HCT116 (cell line): ENCODE measurements around the gene NIN. TPM values are rescaled to one million over a fixed set of nuclear protein-coding genes. Genes with fewer than 3 reads are reported as not detected.

Experiments used
- ATAC-seq: fragments of 200-7000 bp; cut with Tn5 transposase; 2 replicates; pipeline ENCODE4 v1.9.1; 2020; ENCODE audit warnings: mild to moderate bottlenecking, moderate library complexity
- BruUV-seq: library from RNA; stranded (reverse); fragments of 400-500 nt; replicated peaks from 2 replicates; lab custom pipeline; 2021; lab: Mats Ljungman, UMichigan
- CTCF ChIA-PET: fragments of 300-600 bp; sonication (Branson Sonifier 250); formaldehyde crosslinking; loops from one replicate; lab custom pipeline; 2021; ENCODE audit warnings: antibody characterized with exemption; lab: Charles Lee
- POLR2A ChIA-PET: fragments of 300-600, 350-600 bp; sonication (Branson Sonifier 250); formaldehyde crosslinking; loops from one replicate; lab custom pipeline; 2021; ENCODE audit warnings: antibody characterized with exemption; lab: Charles Lee
- RAD21 ChIA-PET, 2 experiments: fragments of 300-600 bp; sonication (Branson Sonifier 250); formaldehyde crosslinking; loops; one replicate each; lab custom pipeline; 2023; ENCODE audit warnings: low total read pairs in 2 of 2; ENCODE audit not compliant: uncharacterized antibody in 2 of 2, unreplicated experiment in 2 of 2, low non-redundant PET in 1 of 2; lab: Charles Lee
- DNase-seq: peaks from one replicate; pipeline ENCODE4 v3.0.0-alpha.2; 2010; ENCODE audit warnings: low read depth, low spot score
- H2AFZ ChIP-seq: fragments of 200-600 bp; shearing (Covaris generic), sonication (generic); 2 replicates; pipeline ENCODE4 v1.6.1; 2017; ENCODE audit warnings: low read depth, mixed run types, mixed read lengths, antibody characterized with exemption, low read length; ENCODE audit not compliant: poor library complexity, severe bottlenecking
- H3K27ac ChIP-seq: 2 replicates; pipeline ENCODE4 v1.5.1; 2012; ENCODE audit warnings: low read depth, low read length
- H3K27me3 ChIP-seq: fragments of 200-600 bp; sonication (generic); 2 replicates; pipeline ENCODE4 v1.6.1; 2016; ENCODE audit warnings: mixed run types, low read length, mixed read lengths; ENCODE audit not compliant: insufficient read depth
- H3K36me3 ChIP-seq, 2 experiments: fragments of 200-500 bp in 1 of 2; fragments of 200-600 bp in 1 of 2; sonication (Bioruptor generic) in 1 of 2; sonication (generic) in 1 of 2; 2 replicates each; pipeline versions ENCODE4 v1.5.1 to v1.6.1; 2014 to 2016; ENCODE audit warnings: low read length in 2 of 2, inconsistent platforms in 1 of 2, mixed read lengths in 1 of 2, mixed run types in 1 of 2; ENCODE audit not compliant: insufficient read depth in 2 of 2, control insufficient read depth in 1 of 2
- H3K4me1 ChIP-seq, 2 experiments: fragments of 200-600 bp in 1 of 2; sonication (generic) in 1 of 2; 2 replicates each; pipeline versions ENCODE4 v1.5.1 to v1.6.1; 2012 to 2017; ENCODE audit warnings: low read length in 2 of 2, inconsistent platforms in 1 of 2, mild to moderate bottlenecking in 1 of 2, mixed read lengths in 1 of 2, mixed run types in 1 of 2, moderate library complexity in 1 of 2; ENCODE audit not compliant: insufficient read depth in 2 of 2, control insufficient read depth in 1 of 2
- H3K4me2 ChIP-seq: fragments of 200-600 bp; sonication (generic); 2 replicates; pipeline ENCODE4 v1.6.1; 2017; ENCODE audit warnings: mixed run types, low read length, mixed read lengths
- H3K4me3 ChIP-seq, 2 experiments: fragments of 200-600 bp in 1 of 2; sonication (generic) in 1 of 2; replicated peaks in 1 of 2; 2 replicates each; pipeline ENCODE4 v1.5.1; 2011 to 2016; ENCODE audit warnings: low read length in 2 of 2, control low read depth in 1 of 2, low read depth in 1 of 2, mild to moderate bottlenecking in 1 of 2, mixed read lengths in 1 of 2, mixed run types in 1 of 2
- H3K79me2 ChIP-seq: fragments of 200-600 bp; sonication (generic); 2 replicates; pipeline ENCODE4 v1.6.1; 2017; ENCODE audit warnings: mild to moderate bottlenecking, mixed run types, low read length, moderate library complexity, mixed read lengths; ENCODE audit not compliant: insufficient read depth
- H3K9ac ChIP-seq: fragments of 200-600 bp; sonication (generic); 2 replicates; pipeline ENCODE4 v1.6.1; 2016; ENCODE audit warnings: low read length, mixed read lengths
- H3K9me2 ChIP-seq: fragments of 200-600 bp; sonication (generic), shearing (Covaris generic); 2 replicates; pipeline ENCODE4 v1.6.1; 2017; ENCODE audit warnings: mixed run types, mild to moderate bottlenecking, moderate library complexity; ENCODE audit not compliant: insufficient read depth
- H3K9me3 ChIP-seq, 2 experiments: fragments of 200-500 bp in 1 of 2; fragments of 200-600 bp in 1 of 2; sonication (Bioruptor generic) in 1 of 2; sonication (generic) in 1 of 2; 2 replicates each; pipeline ENCODE4 v1.6.1; 2014 to 2017; ENCODE audit warnings: low read length in 2 of 2, mixed read lengths in 2 of 2, inconsistent platforms in 1 of 2, low read depth in 1 of 2, mild to moderate bottlenecking in 1 of 2, mixed run types in 1 of 2, moderate library complexity in 1 of 2; ENCODE audit not compliant: control insufficient read depth in 1 of 2, insufficient read depth in 1 of 2
- H4K20me1 ChIP-seq: fragments of 200-600 bp; sonication (generic), shearing (Covaris generic); 2 replicates; pipeline ENCODE4 v1.6.1; 2017; ENCODE audit warnings: mixed run types, mild to moderate bottlenecking, moderate library complexity; ENCODE audit not compliant: insufficient read depth
- CBX3 ChIP-seq: IDR thresholded peaks from 2 replicates; pipeline ENCODE4 v1.6.1; 2012; ENCODE audit warnings: low read depth
- EGR1 ChIP-seq: IDR thresholded peaks from 2 replicates; pipeline ENCODE4 v1.6.1; 2012; ENCODE audit warnings: low read depth
- POLR2A ChIP-seq: IDR thresholded peaks from 2 replicates; pipeline ENCODE4 v1.7.0; 2011; ENCODE audit warnings: borderline replicate concordance; ENCODE audit not compliant: insufficient read depth, insufficient read length; ENCODE audit errors: extremely low read depth
- POLR2AphosphoS5 ChIP-seq: IDR thresholded peaks from 2 replicates; pipeline ENCODE4 v1.6.1; 2011; ENCODE audit warnings: mild to moderate bottlenecking, low read depth, low read length, moderate library complexity
- SIN3A ChIP-seq: IDR thresholded peaks from 2 replicates; pipeline ENCODE4 v1.6.1; 2012; ENCODE audit warnings: low read depth
- SRF ChIP-seq: IDR thresholded peaks from 2 replicates; pipeline ENCODE4 v1.6.1; 2012; ENCODE audit warnings: low read depth
- YY1 ChIP-seq: IDR thresholded peaks from 2 replicates; pipeline ENCODE4 v1.6.1; 2011; ENCODE audit warnings: low read length, low read depth, moderate library complexity, mild to moderate bottlenecking; ENCODE audit not compliant: insufficient replicate concordance; ENCODE audit errors: extremely low read depth
- ZBTB33 ChIP-seq: IDR thresholded peaks from 2 replicates; pipeline ENCODE4 v1.6.1; 2011; ENCODE audit warnings: mild to moderate bottlenecking, low read length, moderate library complexity; ENCODE audit not compliant: insufficient replicate concordance; ENCODE audit errors: extremely low read depth
- ZNF274 ChIP-seq: fragments of 200-500 bp; sonication (Bioruptor generic); IDR thresholded peaks from 2 replicates; pipeline ENCODE4 v1.6.1; 2014; ENCODE audit warnings: mild to moderate bottlenecking, low read depth, low read length, inconsistent platforms
- intact Hi-C: fragments of 100-400 bp; cut with micrococcal nuclease; formaldehyde crosslinking; loops from 2 replicates; pipeline ENCODE4 v1.10.0; 2022
- total RNA-seq: library from RNA; stranded (reverse); gene quantifications from one replicate; pipeline ENCODE4 v1.2.1, GENCODE V29; 2021; ENCODE audit not compliant: unreplicated experiment
- TF ChIP-seq, protein P1 (sequence below): IDR thresholded peaks from 2 replicates; pipeline ENCODE4 v1.6.1; 2012

Gene NIN
- total RNA-seq, 1 experiment from 2014 or later = 39.6 TPM

DNA sequence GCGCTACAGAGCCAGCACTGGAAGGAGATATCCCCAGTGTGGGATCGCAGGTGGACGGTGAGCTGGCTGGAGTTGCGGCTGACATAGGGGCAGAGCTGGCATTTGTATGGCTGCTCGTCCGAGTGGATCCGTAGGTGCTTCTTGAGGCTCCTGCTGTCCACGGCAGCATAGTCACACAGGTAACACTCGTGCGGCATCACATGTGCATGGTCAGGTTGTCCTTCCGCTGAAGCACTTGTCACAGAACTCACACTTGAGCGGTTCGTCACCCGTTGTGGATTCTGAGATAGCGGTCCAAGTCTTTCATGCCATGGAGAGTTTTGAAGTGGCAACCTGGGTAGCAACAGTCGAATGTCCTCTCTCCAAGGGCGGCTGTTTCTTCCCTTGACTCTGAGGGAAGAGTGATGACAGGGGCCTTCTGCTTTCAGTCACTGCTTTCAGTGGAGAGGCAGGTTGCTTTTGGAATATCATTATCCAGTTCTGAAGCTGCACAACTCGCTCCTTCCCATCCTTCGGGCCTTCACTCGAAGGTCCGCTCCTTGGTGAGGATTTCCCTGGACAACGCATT, 125.9 kb downstream of the NIN start:
- no peaks in the 10 kb centered on the region for H4K20me1 ChIP-seq
- no peak overlapping the region for H3K4me2 ChIP-seq
- DNase-seq (no peak), ATAC-seq (no peak)
- RAD21 ChIA-PET = no interaction called here
- no peak overlapping the region for H3K9ac ChIP-seq
- BruUV-seq = no TSS peak
- no peak overlapping the region for H3K27ac ChIP-seq
- TF ChIP-seq CBX3 (no peak), POLR2AphosphoS5 (no peak), SIN3A (no peak), ZNF274 (no peak), POLR2A (no peak), EGR1 (no peak), ZBTB33 (no peak), SRF (no peak), YY1 (no peak)
- TF ChIP-seq, protein P1, sequence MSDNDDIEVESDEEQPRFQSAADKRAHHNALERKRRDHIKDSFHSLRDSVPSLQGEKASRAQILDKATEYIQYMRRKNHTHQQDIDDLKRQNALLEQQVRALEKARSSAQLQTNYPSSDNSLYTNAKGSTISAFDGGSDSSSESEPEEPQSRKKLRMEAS = no peak
- no peaks in the 10 kb centered on the region for H3K9me3 ChIP-seq
- no peaks in the 10 kb centered on the region for H3K9me2 ChIP-seq
- POLR2A ChIA-PET = no interaction called here
- H3K4me3 ChIP-seq = no peak overlapping the region
- H2AFZ ChIP-seq = no peak overlapping the region
- intact Hi-C loops = no loop called here
- CTCF ChIA-PET = interaction anchor here (1.6 kb wide), 1 partner anchor 10 kb away, joined by 5 read pairs; no protein-coding TSS in a partner anchor
- H3K27me3 ChIP-seq = no peaks in the 10 kb centered on the region
- H3K79me2 ChIP-seq = no peaks in the 10 kb centered on the region
- no peaks in the 10 kb centered on the region for H3K36me3 ChIP-seq
- no peaks in the 10 kb centered on the region for H3K4me1 ChIP-seq
